Caco-2 (cell line): ENCODE measurements around the gene ATXN1. TPM values are rescaled to one million over a fixed set of nuclear protein-coding genes. Genes with fewer than 3 reads are reported as not detected.

Source experiments
- BruUV-seq: library from RNA; stranded (reverse); fragments of 400-500 nt; replicated peaks from 2 replicates; lab custom pipeline; 2021; lab: Mats Ljungman, UMichigan
- CTCF ChIA-PET: fragments of 300-600 bp; sonication (Branson Sonifier 250); formaldehyde crosslinking; loops from one replicate; lab custom pipeline; 2022; ENCODE audit warnings: antibody characterized with exemption; lab: Charles Lee
- POLR2A ChIA-PET: fragments of 300-600 bp; sonication (Branson Sonifier 250); formaldehyde crosslinking; loops from one replicate; lab custom pipeline; 2022; ENCODE audit warnings: antibody characterized with exemption; lab: Charles Lee
- DNase-seq, 2 experiments: peaks; one replicate each; pipeline versions ENCODE4 v3.0.0 to v3.0.0-alpha.2; 2020 to 2022
- H3K27me3 ChIP-seq: replicated peaks from 2 replicates; pipeline ENCODE4 v1.6.0; 2011; ENCODE audit warnings: low read length; ENCODE audit not compliant: control insufficient read depth, insufficient read depth
- H3K36me3 ChIP-seq: 2 replicates; pipeline ENCODE4 v1.5.1; 2011; ENCODE audit warnings: low read length; ENCODE audit not compliant: control insufficient read depth, insufficient read depth
- H3K4me1 ChIP-seq: fragments of 250-450 bp; sonication (Bioruptor Pico); 2 replicates; pipeline ENCODE4 v1.5.1; 2020; ENCODE audit warnings: mild to moderate bottlenecking
- H3K4me3 ChIP-seq: 2 replicates; pipeline ENCODE4 v1.5.1; 2011; ENCODE audit warnings: low read depth, mild to moderate bottlenecking, control low read depth, low read length
- H3K9me3 ChIP-seq: fragments of 250-450 bp; sonication (Bioruptor Pico); 2 replicates; pipeline ENCODE4 v1.5.1; 2020; ENCODE audit warnings: mild to moderate bottlenecking, moderate library complexity
- H3K27ac Mint-ChIP-seq: one replicate; pipeline ENCODE4 v1.8.0; 2022; ENCODE audit warnings: mixed read lengths; ENCODE audit not compliant: unreplicated experiment
- H3K27me3 Mint-ChIP-seq: one replicate; pipeline ENCODE4 v1.8.0; 2022; ENCODE audit warnings: mixed read lengths; ENCODE audit not compliant: insufficient read depth, unreplicated experiment
- H3K36me3 Mint-ChIP-seq: one replicate; pipeline ENCODE4 v1.8.0; 2022; ENCODE audit warnings: mild to moderate bottlenecking, mixed read lengths; ENCODE audit not compliant: insufficient read depth, unreplicated experiment
- H3K4me1 Mint-ChIP-seq: one replicate; pipeline ENCODE4 v1.8.0; 2022; ENCODE audit warnings: low read depth, mixed read lengths; ENCODE audit not compliant: unreplicated experiment
- H3K4me3 Mint-ChIP-seq: one replicate; pipeline ENCODE4 v1.8.0; 2022; ENCODE audit warnings: mild to moderate bottlenecking, moderate library complexity, mixed read lengths; ENCODE audit not compliant: unreplicated experiment
- H3K9me3 Mint-ChIP-seq: one replicate; pipeline ENCODE4 v1.8.0; 2022; ENCODE audit warnings: mixed read lengths; ENCODE audit not compliant: unreplicated experiment
- CTCF ChIP-seq, 2 experiments: fragments of 200-600 bp in 1 of 2; IDR thresholded peaks; 1 replicate in 1 of 2; 2 replicates in 1 of 2; pipeline versions ENCODE4 v1.5.1 to v1.8.0; 2011 to 2022; ENCODE audit warnings: antibody characterized with exemption in 1 of 2, control low read depth in 1 of 2, inconsistent platforms in 1 of 2, low read depth in 1 of 2, low read length in 1 of 2, mild to moderate bottlenecking in 1 of 2, moderate library complexity in 1 of 2; ENCODE audit not compliant: insufficient read depth in 1 of 2, severe bottlenecking in 1 of 2, unreplicated experiment in 1 of 2
- intact Hi-C: fragments of 100-400 bp; cut with micrococcal nuclease; formaldehyde crosslinking; loops from one replicate; pipeline ENCODE4 v1.10.0; 2022; ENCODE audit not compliant: unreplicated experiment
- total RNA-seq: library from RNA; stranded (reverse); gene quantifications from 2 replicates; pipeline ENCODE4 v1.2.3, GENCODE V29; 2022

ATXN1 gene
- total RNA-seq, 1 experiment from 2014 or later: 14.2 TPM

GRCh38 chr6:16765235-16765634, 4.0 kb upstream of the ATXN1 start:
- no TSS peak for BruUV-seq
- no peak for TF ChIP-seq CTCF (IDR thresholded peaks at IDR 0.05; ENCODE audit: insufficient read depth in 1 of 2, low read depth in 1 of 2, low read length in 1 of 2, severe bottlenecking in 1 of 2, unreplicated experiment in 1 of 2)
- Mint-ChIP-seq H3K27ac (no peak overlapping the region), H3K36me3 (peaks cover 4% of the 10 kb centered on the region), H3K4me3 (no peak overlapping the region), H3K27me3 (no peaks in the 10 kb centered on the region), H3K4me1 (peaks cover 15% of the 10 kb centered on the region), H3K9me3 (no peaks in the 10 kb centered on the region)
- Histone ChIP-seq H3K4me1 (peaks cover 15% of the 10 kb centered on the region), H3K9me3 (no peaks in the 10 kb centered on the region), H3K4me3 (no peak overlapping the region), H3K27me3 (no peaks in the 10 kb centered on the region), H3K36me3 (no peaks in the 10 kb centered on the region; the same call in 1 of the 2 replicates)
- intact Hi-C loops: no loop called here
- POLR2A ChIA-PET: no interaction called here
- CTCF ChIA-PET: no interaction called here
- no peak for DNase-seq

- Mint-ChIP-seq H3K4me3 (no peak overlapping the region), H3K4me1 (peaks cover 12% of the 10 kb centered on the region), H3K27ac (no peak overlapping the region), H3K27me3 (no peaks in the 10 kb centered on the region), H3K9me3 (no peaks in the 10 kb centered on the region), H3K36me3 (peaks cover 4% of the 10 kb centered on the region)
- no peak for DNase-seq
- CTCF ChIA-PET: interaction anchor here (0.6 to 1.6 kb wide), 2 partner anchors 25 to 697 kb away, joined by 3 to 11 read pairs; no protein-coding TSS in a partner anchor
- intact Hi-C loops: loop anchor here (5.0 kb wide), 2 partner anchors 92 to 323 kb away; no protein-coding TSS in a partner anchor
- Histone ChIP-seq H3K36me3 (no peaks in the 10 kb centered on the region; the same call in 1 of the 2 replicates), H3K4me3 (no peak overlapping the region), H3K9me3 (no peaks in the 10 kb centered on the region), H3K4me1 (peaks cover 11% of the 10 kb centered on the region), H3K27me3 (no peaks in the 10 kb centered on the region)
- BruUV-seq: no TSS peak
- peak; percentile 27 to 38 for TF ChIP-seq CTCF (IDR thresholded peaks at IDR 0.05; ENCODE audit: insufficient read depth in 1 of 2, low read depth in 1 of 2, low read length in 1 of 2, severe bottlenecking in 1 of 2, unreplicated experiment in 1 of 2)
- POLR2A ChIA-PET: no interaction called here
Measured at GRCh38 chr6:16764188-16764950, 3.1 kb upstream of the ATXN1 start.

- POLR2A ChIA-PET: interaction anchor here (0.7 kb wide), 1 partner anchor 343 kb away, joined by 3 read pairs; no protein-coding TSS in a partner anchor
- intact Hi-C loops: loop anchor here (2.0 to 5.0 kb wide), 6 partner anchors 32 to 430 kb away; no protein-coding TSS in a partner anchor
- Histone ChIP-seq H3K4me3 (peak overlapping the region; percentile 75), H3K4me1 (peaks cover 14% of the 10 kb centered on the region; the same call in 1 of the 2 replicates), H3K27me3 (no peaks in the 10 kb centered on the region), H3K9me3 (no peaks in the 10 kb centered on the region), H3K36me3 (no peaks in the 10 kb centered on the region; the same call in 1 of the 2 replicates)
- Mint-ChIP-seq H3K4me3 (peak overlapping the region; percentile 100), H3K4me1 (peaks cover 17% of the 10 kb centered on the region), H3K27me3 (no peaks in the 10 kb centered on the region), H3K36me3 (peaks cover 4% of the 10 kb centered on the region), H3K9me3 (no peaks in the 10 kb centered on the region), H3K27ac (peak overlapping the region; percentile 61)
- BruUV-seq: no TSS peak
- CTCF ChIA-PET: interaction anchor here (0.7 to 2.2 kb wide), 16 partner anchors 8 to 405 kb away, joined by 3 to 11 read pairs (median 4); no protein-coding TSS in a partner anchor
- TF ChIP-seq CTCF (IDR thresholded peaks at IDR 0.05; ENCODE audit: insufficient read depth in 1 of 2, low read depth in 1 of 2, low read length in 1 of 2, severe bottlenecking in 1 of 2, unreplicated experiment in 1 of 2): peak; percentile 60 to 82
- peak; percentile 54 to 60 for DNase-seq
Measured at GRCh38 chr6:16762550-16763477, 1.6 kb upstream of the ATXN1 start.
